SH-SY5Y (cell line): Measurements from ENCODE around the gene YARS2.

Source experiments
- GATA2 ChIP-seq: IDR thresholded peaks from 2 replicates; pipeline ENCODE4 v1.6.1; 2011; ENCODE audit warnings: mild to moderate bottlenecking, low read depth, low read length
- GATA3 ChIP-seq: IDR thresholded peaks from 2 replicates; pipeline ENCODE4 v1.6.1; 2011; ENCODE audit warnings: low read depth, mild to moderate bottlenecking, low read length, moderate library complexity

GRCh38 chr12:32705783-32706182, 49.9 kb downstream of the YARS2 start:
- TF ChIP-seq GATA3 = no peak
- no peak for TF ChIP-seq GATA2
